HL-60/S4 treated with phorbol 12-myristate 13-acetate at 8.2 ng/mL for 4 days and 3 days (cell line): ENCODE measurements around the gene LIX1.

Source experiments
- in situ Hi-C: fragments of 300-500 bp; cut with MboI; formaldehyde crosslinking; loops from 2 replicates; pipeline ENCODE4 v1.15.0; 2022; ENCODE audit warnings: low sequenced_read_pairs

LIX1 gene

DNA sequence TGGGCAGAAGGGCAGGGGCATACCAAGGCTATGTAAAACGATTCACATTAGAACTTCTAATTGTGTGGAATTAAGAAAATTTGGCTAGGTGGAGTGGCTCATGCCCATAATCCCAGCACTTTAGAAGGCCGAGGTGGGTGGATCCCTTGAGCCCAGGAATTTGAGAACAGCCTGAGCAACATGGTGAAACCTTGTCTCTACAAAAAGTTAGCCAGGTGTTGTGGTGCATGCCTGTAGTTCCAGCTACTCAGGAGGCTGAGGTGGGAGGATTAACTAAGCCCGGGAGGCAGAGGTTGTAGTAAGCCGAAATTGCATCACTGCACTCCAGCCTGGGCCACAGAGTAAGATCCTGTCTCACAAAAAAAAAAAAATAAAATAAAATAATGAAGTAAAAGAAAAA lies 65.2 kb downstream of the LIX1 start:
- in situ Hi-C loops, result no loop called here

DNA sequence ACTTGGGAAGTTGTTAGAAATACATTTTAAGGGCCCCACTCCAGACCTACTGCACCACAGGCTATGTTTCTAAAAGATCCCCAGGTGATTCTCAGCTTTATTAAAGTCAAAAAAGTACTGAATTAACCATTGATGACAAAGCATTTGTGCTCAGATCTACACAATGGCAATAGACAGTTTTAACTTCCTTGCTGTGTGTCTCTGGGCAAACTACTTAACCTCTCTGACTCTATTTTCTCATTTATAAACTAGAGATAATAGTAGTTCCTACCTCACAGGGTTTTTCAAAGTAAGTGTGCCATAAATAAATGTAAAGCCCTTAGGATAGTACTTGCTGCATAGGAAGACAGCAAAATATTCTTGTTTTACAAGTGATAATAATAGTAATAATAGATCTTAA lies 66.3 kb downstream of the LIX1 start:
- in situ Hi-C loops, result no loop called here

DNA sequence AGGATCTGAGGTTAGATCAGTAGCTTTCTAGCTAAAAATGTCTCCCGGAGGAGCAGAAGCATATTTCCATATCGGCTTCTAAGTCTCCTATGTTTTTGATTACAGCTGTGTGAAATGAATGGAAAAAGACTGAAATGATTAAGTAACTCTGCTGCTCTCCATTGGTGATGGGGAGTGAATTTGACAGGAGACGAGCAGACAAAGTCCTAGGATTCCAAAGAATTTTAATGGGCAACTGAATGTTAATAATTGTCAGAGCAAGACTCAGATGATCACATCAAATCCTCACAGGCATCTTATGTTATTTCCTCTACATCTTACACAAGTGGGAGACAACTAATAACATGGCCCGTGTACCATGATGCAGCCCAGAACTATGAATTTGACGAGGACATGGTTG lies 66.8 kb downstream of the LIX1 start:
- in situ Hi-C loops, result no loop called here

DNA sequence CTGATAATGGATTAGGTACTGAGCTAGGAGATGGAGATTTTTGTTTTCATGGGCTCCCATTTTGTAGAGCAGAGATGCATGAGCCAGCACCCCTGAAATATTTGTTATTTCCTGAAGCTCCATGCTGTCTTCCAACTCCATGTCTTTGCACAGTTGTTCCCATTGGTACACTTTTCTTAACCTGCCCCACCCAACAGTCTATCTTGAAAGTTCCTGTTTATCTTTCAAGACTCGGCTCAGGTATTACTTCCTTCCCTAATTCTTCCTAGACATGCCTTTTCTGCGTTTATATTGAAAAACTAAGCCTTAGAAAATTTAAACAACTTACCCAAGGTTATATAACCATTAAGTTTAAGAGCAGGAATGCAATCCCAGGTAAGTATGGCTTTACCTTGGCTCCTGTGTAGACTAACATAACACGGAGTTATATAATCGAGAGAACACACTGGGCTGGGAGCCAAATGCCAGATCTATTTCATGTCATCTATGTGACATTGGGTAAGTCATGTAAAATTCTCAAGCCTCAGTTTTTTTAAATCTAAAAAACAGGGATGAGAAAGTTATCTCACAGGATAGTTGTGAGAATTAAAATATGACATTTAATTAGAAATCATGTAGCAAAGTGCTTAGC lies 67.4 kb downstream of the LIX1 start:
- in situ Hi-C loops, result no loop called here

- in situ Hi-C loops, result no loop called here
Observed at GRCh38 chr5:97073420-97073819, 69.0 kb downstream of the LIX1 start.

DNA sequence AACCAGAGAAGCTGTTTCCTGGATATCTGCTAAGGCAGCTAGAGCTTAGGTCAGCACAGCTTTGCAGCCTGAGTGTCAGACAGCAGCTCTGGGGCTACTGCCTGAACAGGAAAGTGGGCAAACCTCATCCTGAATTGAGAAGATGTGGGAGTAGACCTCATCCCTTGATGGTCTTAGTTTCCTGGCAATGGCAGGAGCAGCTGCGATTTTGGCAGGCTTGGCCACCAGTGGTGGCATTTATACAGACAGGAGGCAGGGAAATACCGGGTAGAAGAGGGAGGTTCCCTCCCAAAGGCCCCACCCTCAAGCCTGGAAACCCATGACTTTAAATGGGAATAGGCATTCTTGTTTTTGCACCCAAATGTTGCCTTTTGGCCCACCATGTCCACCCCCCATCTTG lies 69.7 kb downstream of the LIX1 start:
- in situ Hi-C loops, result no loop called here

DNA sequence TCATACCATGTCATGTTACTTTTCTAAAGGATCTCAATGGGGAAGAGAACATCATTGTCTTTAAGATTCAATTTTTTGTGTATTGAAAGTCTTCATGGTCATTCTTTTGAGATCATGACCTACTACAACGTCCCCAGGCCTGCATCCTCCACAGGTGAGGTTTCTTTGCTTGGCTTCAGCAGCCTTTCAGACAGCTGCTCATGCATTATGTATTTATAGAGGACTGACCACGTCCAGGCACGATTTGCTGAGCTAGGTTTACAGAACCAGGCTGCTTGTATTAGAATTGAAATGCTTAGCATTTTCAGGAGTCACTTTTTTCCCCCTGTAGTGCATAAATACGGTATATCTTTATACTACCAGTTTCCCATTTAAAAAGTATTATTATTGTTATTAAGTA lies 70.4 kb downstream of the LIX1 start:
- in situ Hi-C loops, result no loop called here

- in situ Hi-C loops, result no loop called here
Observed at GRCh38 chr5:97071101-97071500, 71.3 kb downstream of the LIX1 start.

- in situ Hi-C loops, result no loop called here
Observed at GRCh38 chr5:97070234-97070633, 72.2 kb downstream of the LIX1 start.

GRCh38 chr5:97067296-97067850 lies 75.0 kb downstream of the LIX1 start:
- in situ Hi-C loops, result no loop called here

DNA sequence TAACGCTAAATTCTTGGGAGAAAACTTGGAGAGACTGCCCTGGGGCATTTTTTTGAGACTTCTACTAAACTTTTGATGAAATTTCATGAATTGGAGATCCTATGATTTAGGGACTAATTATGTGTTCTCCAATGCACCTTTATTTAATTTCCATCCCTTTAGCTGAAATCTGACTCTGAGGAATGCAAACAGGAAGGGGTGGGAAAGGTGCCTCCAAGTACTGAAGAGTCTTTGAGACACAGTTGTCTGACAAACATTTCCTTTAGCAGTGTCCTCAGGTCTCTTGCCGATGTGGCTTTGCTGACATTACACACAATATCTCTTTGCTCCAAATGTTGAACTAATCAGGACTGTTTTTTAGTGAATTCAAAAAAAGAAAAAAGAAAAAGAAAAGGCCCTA lies 76.9 kb downstream of the LIX1 start:
- in situ Hi-C loops, result no loop called here

DNA sequence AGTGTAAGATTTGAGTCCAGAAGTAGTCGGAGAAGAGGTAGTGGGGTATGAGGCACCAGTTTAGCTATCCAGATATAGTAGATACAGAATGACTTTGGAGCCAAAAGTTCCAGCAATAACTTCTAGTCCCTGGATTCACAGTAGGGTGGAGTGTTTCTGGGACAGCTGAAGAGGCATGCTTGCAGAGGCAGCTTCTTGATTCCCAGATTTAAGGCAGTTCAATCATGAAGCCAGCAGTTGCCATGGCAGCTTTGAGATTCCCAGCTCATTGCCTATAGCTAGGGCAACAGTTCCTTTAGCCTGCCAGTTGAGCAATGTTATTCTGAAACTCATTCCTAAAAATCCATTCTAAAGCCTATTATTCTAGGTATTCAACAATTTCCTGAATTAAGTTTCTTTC lies 79.2 kb downstream of the LIX1 start:
- in situ Hi-C loops, result no loop called here

GRCh38 chr5:97062046-97062445 lies 80.4 kb downstream of the LIX1 start:
- in situ Hi-C loops, result no loop called here

GRCh38 chr5:97056263-97056662 lies 86.1 kb downstream of the LIX1 start:
- in situ Hi-C loops, result no loop called here

DNA sequence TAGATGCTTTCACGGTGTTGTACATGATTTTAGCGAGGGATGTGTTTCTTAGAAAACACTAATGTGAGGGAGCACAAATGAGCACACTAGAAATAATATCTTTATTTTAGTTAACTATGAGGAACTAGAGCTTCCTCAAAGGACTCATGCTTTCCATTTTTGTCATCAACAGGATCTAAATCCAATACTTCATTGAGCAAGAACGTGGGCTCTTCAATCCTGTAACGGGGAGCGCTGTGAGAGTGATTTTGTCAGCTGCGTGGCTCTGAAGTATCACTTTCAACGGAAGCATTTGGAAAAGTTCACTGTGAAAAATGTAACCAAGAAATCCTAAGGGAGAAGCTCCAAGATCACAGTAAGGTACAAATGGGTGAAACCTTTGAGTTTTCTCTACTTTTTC lies 93.2 kb downstream of the LIX1 start:
- in situ Hi-C loops, result no loop called here

DNA sequence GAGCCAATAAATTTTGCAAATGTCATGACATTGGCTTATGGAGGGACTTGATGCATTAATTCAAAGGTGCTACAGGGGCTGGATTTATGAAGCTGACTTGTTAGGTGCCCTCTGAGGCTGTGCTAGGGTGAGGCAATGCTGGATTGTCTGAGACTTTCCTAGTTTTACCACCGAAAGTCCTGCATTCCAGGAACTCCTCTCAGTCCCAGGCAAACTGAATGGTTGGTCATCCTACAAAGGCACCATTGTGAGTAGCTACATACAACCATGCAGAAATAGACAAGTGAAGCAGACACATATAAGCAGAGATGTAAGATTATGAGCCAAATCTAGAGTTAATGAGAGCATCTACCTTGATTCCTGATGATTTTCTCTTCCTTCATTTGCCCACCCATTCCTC lies 95.3 kb downstream of the LIX1 start:
- in situ Hi-C loops, result no loop called here

DNA sequence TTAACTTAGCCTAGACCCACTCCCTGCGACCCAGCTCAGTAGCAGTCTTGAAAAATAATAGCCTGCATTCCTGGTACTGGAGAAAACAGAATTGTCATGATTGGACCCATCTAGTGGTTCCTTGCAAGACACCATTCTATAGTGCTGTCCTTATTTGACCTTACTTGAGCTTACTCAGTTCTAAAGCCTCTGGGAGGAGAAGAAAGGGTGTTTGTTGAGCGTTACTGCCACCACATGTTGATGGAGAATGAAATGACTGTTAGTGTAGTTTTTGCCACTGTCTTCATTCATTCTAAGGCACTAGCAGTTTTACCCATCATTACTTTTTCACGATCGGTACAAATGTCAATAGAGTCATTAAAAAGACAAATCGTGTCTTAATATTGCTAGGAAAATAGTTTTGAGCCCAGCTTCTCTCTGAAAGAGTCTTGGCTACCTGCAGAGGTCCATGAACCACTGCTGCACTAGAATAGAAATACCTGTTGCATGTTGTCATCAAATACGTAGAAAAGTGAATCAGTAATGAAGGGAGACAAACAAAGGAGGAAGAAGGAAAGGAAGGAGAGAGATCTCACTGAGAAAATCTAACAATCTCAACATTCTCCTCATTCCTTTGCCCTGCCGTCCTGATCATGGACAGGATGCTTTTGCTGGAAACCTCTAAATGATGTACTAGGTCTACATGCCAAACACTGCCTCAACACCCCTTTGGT lies 96.0 kb downstream of the LIX1 start:
- in situ Hi-C loops, result no loop called here

- in situ Hi-C loops, result no loop called here
Observed at GRCh38 chr5:97044052-97044451, 98.4 kb downstream of the LIX1 start.

- in situ Hi-C loops, result no loop called here
Observed at GRCh38 chr5:97043511-97043910, 98.9 kb downstream of the LIX1 start.

DNA sequence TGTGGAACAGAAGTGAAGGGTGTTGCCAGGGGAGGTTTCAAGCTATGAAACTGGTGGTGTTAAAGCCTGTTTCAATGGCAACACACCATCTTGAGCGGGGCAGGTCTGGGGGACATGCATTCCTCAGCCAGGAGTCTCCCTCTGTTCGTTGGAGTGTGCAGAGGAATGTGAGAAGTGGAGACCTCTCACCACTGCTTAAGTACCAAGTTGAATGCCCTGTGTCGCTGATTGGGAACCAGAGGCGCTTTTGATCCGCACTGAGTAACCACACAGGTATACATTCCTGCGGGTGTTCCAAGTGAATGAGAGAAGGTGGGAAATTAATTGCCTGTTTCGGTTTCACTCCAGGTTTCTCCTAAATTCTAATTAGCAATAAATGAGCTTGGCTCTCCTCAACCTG lies 99.4 kb downstream of the LIX1 start:
- in situ Hi-C loops, result no loop called here
